Neural cell (in vitro differentiated cells): ENCODE measurements around the gene MPDZ.

Experiments
- CTCF ChIP-seq: fragments of 450-650 bp; IDR thresholded peaks from 2 replicates; pipeline ENCODE4 v1.5.1; 2014; ENCODE audit warnings: antibody characterized with exemption, mild to moderate bottlenecking, moderate library complexity; ENCODE audit not compliant: poor library complexity, severe bottlenecking
- EP300 ChIP-seq: fragments of 450-650 bp; conservative IDR thresholded peaks from 2 replicates; pipeline ENCODE4 v1.6.1; 2014; ENCODE audit warnings: antibody characterized with exemption, mild to moderate bottlenecking, moderate library complexity; ENCODE audit not compliant: poor library complexity, severe bottlenecking
- EZH2 ChIP-seq: fragments of 200-600, 300-800 bp; shearing (Covaris generic), sonication (generic); IDR thresholded peaks from 2 replicates; pipeline ENCODE4 v1.6.1; 2014; ENCODE audit warnings: antibody characterized with exemption, low read length, borderline replicate concordance, mild to moderate bottlenecking; ENCODE audit not compliant: insufficient read depth, poor library complexity, severe bottlenecking
- MXI1 ChIP-seq: fragments of 450-650 bp; conservative IDR thresholded peaks from 2 replicates; pipeline ENCODE4 v1.6.1; 2014; ENCODE audit warnings: antibody characterized with exemption, mild to moderate bottlenecking; ENCODE audit not compliant: poor library complexity, severe bottlenecking
- POLR2AphosphoS5 ChIP-seq: IDR thresholded peaks from 2 replicates; pipeline ENCODE4 v1.6.1; 2012
- RAD21 ChIP-seq: fragments of 450-650 bp; conservative IDR thresholded peaks from 2 replicates; pipeline ENCODE4 v1.6.1; 2014; ENCODE audit warnings: antibody characterized with exemption, mild to moderate bottlenecking, moderate library complexity
- SMC3 ChIP-seq: fragments of 450-650 bp; conservative IDR thresholded peaks from 2 replicates; pipeline ENCODE4 v1.6.1; 2014; ENCODE audit warnings: antibody characterized with exemption, mild to moderate bottlenecking, moderate library complexity; ENCODE audit not compliant: poor library complexity
- TAF1 ChIP-seq: IDR thresholded peaks from 2 replicates; pipeline ENCODE4 v1.6.1; 2012; ENCODE audit warnings: low read depth
- TF ChIP-seq, protein P1 (sequence below): IDR thresholded peaks from 2 replicates; pipeline ENCODE4 v1.6.1; 2012; ENCODE audit warnings: borderline replicate concordance

GRCh38 chr9:13278023-13278367 is 1.5 kb downstream of the MPDZ start:
- TF ChIP-seq CTCF (no peak), EZH2 (no peak), RAD21 (no peak), POLR2AphosphoS5 (no peak), EP300 (no peak), MXI1 (no peak), TAF1 (no peak), SMC3 (no peak)
- TF ChIP-seq, protein P1, sequence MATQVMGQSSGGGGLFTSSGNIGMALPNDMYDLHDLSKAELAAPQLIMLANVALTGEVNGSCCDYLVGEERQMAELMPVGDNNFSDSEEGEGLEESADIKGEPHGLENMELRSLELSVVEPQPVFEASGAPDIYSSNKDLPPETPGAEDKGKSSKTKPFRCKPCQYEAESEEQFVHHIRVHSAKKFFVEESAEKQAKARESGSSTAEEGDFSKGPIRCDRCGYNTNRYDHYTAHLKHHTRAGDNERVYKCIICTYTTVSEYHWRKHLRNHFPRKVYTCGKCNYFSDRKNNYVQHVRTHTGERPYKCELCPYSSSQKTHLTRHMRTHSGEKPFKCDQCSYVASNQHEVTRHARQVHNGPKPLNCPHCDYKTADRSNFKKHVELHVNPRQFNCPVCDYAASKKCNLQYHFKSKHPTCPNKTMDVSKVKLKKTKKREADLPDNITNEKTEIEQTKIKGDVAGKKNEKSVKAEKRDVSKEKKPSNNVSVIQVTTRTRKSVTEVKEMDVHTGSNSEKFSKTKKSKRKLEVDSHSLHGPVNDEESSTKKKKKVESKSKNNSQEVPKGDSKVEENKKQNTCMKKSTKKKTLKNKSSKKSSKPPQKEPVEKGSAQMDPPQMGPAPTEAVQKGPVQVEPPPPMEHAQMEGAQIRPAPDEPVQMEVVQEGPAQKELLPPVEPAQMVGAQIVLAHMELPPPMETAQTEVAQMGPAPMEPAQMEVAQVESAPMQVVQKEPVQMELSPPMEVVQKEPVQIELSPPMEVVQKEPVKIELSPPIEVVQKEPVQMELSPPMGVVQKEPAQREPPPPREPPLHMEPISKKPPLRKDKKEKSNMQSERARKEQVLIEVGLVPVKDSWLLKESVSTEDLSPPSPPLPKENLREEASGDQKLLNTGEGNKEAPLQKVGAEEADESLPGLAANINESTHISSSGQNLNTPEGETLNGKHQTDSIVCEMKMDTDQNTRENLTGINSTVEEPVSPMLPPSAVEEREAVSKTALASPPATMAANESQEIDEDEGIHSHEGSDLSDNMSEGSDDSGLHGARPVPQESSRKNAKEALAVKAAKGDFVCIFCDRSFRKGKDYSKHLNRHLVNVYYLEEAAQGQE = no peak
